Ovary (tissue), 3 donors: Measurements from ENCODE around the gene CAMKK2.

ENCODE experiments used
- CTCF ChIP-seq, 3 donors: fragments of 450-650 bp in 2 of 3; fragments of 200-600 bp in 1 of 3; IDR thresholded peaks; one replicate each; pipeline versions ENCODE4 v1.5.1 to v1.8.0; 2016 to 2022; ENCODE audit warnings: antibody characterized with exemption in 3 of 3, mild to moderate bottlenecking in 1 of 3
- POLR2A ChIP-seq: fragments of 450-650 bp; IDR thresholded peaks from one replicate; pipeline ENCODE4 v1.6.1; 2017; ENCODE audit warnings: antibody characterized with exemption, mild to moderate bottlenecking, moderate library complexity
- donor health status: DM: no; HTN: no; CAD: no.

- no peak for TF ChIP-seq POLR2A
- TF ChIP-seq CTCF (IDR thresholded peaks at IDR 0.05) = no peak
Measured at GRCh38 chr12:121328620-121329019, 32.1 kb upstream of the CAMKK2 start.
